ENCODE measurements around the gene KSR1.

GRCh38 chr17:27540318-27541101, 84.3 kb downstream of the KSR1 start:
- no peak for TF ChIP-seq CTCF (IDR thresholded peaks at IDR 0.05 in 4 of 5, conservative IDR thresholded peaks at IDR 0.05 in 1 of 5)
- no peak for TF ChIP-seq POLR2A (IDR thresholded peaks at IDR 0.05)

All from gastrocnemius medialis (tissue), 4 donors.